GM21381 (cell line): Measurements from ENCODE around the gene PILRA.
"Not testable (repeated sequence)": the region's sequence is repeated elsewhere in the genome, so short reads cannot be mapped to it uniquely, and the experiment has no call there.

Source experiments
- ATAC-seq: cut with Tn5 transposase; IDR thresholded peaks from one replicate; pipeline ENCODE4 v1.9.1; 2021; ENCODE audit warnings: mild to moderate bottlenecking, moderate library complexity; ENCODE audit not compliant: unreplicated experiment

PILRA gene

GRCh38 chr7:100376066-100376465 is 2.8 kb downstream of the PILRA start:
- ATAC-seq, result no peak

- ATAC-seq, result no peak
Measured at GRCh38 chr7:100378114-100378755, 4.9 kb downstream of the PILRA start.

- no peak for ATAC-seq
Measured at GRCh38 chr7:100380196-100380595, 6.9 kb downstream of the PILRA start.

GRCh38 chr7:100381531-100382233 is 8.4 kb downstream of the PILRA start:
- not testable (repeated sequence) for ATAC-seq

GRCh38 chr7:100382234-100382853 is 9.1 kb downstream of the PILRA start:
- ATAC-seq, result not testable (repeated sequence)

GRCh38 chr7:100384628-100385294 is 11.5 kb downstream of the PILRA start:
- no peak for ATAC-seq

GRCh38 chr7:100386940-100387339 is 13.7 kb downstream of the PILRA start:
- ATAC-seq, result no peak

GRCh38 chr7:100387695-100388094 is 14.4 kb downstream of the PILRA start:
- ATAC-seq, result no peak

- no peak for ATAC-seq
Measured at GRCh38 chr7:100389437-100390088, 16.3 kb downstream of the PILRA start.

GRCh38 chr7:100390286-100391009 is 17.2 kb downstream of the PILRA start:
- ATAC-seq, result no peak

- no peak for ATAC-seq
Measured at GRCh38 chr7:100393233-100393905, 20.1 kb downstream of the PILRA start.

- ATAC-seq, result no peak
Measured at GRCh38 chr7:100394077-100394476, 20.8 kb downstream of the PILRA start.

GRCh38 chr7:100396421-100396982 is 23.2 kb downstream of the PILRA start:
- peak; percentile 91 for ATAC-seq

- no peak for ATAC-seq
Measured at GRCh38 chr7:100397315-100398081, 24.2 kb downstream of the PILRA start.

GRCh38 chr7:100398239-100398638 is 25.0 kb downstream of the PILRA start:
- ATAC-seq, result no peak

- no peak for ATAC-seq
Measured at GRCh38 chr7:100400041-100400440, 26.8 kb downstream of the PILRA start.

GRCh38 chr7:100400656-100401055 is 27.4 kb downstream of the PILRA start:
- no peak for ATAC-seq

GRCh38 chr7:100401811-100402210 is 28.5 kb downstream of the PILRA start:
- no peak for ATAC-seq

- ATAC-seq, result no peak
Measured at GRCh38 chr7:100402241-100402640, 29.0 kb downstream of the PILRA start.
